ENCODE data around the gene KCNQ1. TPM values are rescaled to one million over a fixed set of nuclear protein-coding genes. Genes with fewer than 3 reads are reported as not detected.
A peak's percentile ranks its signal among the peaks of the same experiment; 100 is the strongest.

KCNQ1 gene
- total and polyA plus RNA-seq, 9 of the 15 experiments (the other 6 are each of a cell fraction or from before 2014, with no cell fraction given) = 0.44 TPM; not detected in 8

DNA sequence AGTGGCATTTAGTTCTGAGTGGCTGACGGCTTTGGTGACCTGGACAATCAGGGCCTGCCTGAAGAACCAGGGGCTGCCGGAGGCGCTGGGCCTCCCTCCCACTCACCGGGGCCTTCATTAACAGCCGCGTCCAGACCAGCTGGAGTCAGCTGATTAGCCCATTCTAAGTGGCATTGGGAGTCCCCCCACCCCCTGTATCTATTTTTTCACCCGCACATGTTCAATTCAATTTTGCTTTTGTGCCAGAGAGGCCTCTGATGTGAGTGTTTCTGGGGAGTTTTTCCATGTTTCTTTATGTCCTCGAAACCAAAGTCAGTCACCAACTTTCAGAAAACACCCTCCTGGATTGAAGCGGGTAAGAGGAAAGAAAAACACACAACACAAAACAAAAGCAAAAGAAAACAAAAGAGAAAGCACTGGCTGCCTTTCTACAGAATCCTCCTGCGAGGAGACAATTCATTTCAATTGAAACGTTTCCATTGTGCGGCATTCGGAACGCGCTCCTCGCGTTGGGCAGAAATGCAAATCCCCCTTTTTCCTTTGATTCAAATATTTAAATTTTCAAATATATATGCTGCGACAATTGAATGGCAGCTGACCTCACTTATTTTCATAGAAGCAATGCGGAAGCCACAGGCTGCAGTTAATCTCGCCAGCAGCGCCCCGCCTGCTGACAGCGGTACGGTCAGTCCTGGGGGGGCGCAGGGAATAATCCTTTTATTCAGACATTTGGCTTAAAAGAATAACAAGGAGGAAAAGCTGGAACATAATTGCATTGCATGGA, 423.1 kb downstream of the KCNQ1 start (continued):
- TF ChIP-seq PHF21A (IDR thresholded peaks at IDR 0.05; ENCODE audit: borderline replicate concordance, low read depth) (no peak), CHD2 (IDR thresholded peaks at IDR 0.05; ENCODE audit: low read depth, low read length) (no peak), MAFF (IDR thresholded peaks at IDR 0.05; ENCODE audit: low read length) (no peak), ZBTB7A (IDR thresholded peaks at IDR 0.05; ENCODE audit: borderline replicate concordance, control insufficient read depth, low read depth, low read length) (peak; percentile 79; the same call in 1 of the 2 replicates), ESRRA (IDR thresholded peaks at IDR 0.05; ENCODE audit: borderline replicate concordance, low read depth) (no peak), VEZF1 (CRISPR knock-in tag; IDR thresholded peaks at IDR 0.05) (peak; percentile 49; the same call in 1 of the 2 replicates), ZNF398 (CRISPR knock-in tag; IDR thresholded peaks at IDR 0.05) (no peak), ZNF408 (CRISPR knock-in tag; IDR thresholded peaks at IDR 0.05; ENCODE audit: low read depth) (no peak)
- TF ChIP-seq, protein P1, sequence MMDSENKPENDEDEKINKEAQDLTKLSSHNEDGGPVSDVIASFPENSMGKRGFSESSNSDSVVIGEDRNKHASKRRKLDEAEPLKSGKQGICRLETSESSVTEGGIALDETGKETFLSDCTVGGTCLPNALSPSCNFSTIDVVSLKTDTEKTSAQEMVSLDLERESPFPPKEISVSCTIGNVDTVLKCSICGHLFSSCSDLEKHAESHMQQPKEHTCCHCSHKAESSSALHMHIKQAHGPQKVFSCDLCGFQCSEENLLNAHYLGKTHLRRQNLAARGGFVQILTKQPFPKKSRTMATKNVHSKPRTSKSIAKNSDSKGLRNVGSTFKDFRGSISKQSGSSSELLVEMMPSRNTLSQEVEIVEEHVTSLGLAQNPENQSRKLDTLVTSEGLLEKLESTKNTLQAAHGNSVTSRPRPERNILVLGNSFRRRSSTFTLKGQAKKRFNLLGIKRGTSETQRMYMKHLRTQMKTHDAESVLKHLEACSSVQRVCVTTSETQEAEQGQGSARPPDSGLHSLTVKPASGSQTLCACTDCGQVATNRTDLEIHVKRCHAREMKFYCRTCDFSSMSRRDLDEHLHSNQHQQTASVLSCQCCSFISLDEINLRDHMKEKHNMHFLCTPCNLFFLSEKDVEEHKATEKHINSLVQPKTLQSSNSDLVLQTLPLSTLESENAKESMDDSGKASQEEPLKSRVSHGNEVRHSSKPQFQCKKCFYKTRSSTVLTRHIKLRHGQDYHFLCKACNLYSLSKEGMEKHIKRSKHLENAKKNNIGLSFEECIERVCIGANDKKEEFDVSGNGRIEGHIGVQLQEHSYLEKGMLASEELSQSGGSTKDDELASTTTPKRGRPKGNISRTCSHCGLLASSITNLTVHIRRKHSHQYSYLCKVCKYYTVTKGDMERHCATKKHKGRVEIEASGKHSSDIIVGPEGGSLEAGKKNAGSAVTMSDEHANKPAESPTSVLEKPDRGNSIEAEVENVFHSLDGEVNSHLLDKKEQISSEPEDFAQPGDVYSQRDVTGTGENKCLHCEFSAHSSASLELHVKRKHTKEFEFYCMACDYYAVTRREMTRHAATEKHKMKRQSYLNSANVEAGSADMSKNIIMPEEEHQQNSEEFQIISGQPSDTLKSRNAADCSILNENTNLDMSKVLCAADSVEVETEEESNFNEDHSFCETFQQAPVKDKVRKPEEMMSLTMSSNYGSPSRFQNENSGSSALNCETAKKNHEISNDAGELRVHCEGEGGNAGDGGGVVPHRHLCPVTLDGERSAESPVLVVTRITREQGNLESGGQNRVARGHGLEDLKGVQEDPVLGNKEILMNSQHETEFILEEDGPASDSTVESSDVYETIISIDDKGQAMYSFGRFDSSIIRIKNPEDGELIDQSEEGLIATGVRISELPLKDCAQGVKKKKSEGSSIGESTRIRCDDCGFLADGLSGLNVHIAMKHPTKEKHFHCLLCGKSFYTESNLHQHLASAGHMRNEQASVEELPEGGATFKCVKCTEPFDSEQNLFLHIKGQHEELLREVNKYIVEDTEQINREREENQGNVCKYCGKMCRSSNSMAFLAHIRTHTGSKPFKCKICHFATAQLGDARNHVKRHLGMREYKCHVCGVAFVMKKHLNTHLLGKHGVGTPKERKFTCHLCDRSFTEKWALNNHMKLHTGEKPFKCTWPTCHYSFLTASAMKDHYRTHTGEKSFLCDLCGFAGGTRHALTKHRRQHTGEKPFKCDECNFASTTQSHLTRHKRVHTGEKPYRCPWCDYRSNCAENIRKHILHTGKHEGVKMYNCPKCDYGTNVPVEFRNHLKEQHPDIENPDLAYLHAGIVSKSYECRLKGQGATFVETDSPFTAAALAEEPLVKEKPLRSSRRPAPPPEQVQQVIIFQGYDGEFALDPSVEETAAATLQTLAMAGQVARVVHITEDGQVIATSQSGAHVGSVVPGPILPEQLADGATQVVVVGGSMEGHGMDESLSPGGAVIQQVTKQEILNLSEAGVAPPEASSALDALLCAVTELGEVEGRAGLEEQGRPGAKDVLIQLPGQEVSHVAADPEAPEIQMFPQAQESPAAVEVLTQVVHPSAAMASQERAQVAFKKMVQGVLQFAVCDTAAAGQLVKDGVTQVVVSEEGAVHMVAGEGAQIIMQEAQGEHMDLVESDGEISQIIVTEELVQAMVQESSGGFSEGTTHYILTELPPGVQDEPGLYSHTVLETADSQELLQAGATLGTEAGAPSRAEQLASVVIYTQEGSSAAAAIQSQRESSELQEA (IDR thresholded peaks at IDR 0.05; ENCODE audit: low read depth) = no peak
- TF ChIP-seq, protein P2, sequence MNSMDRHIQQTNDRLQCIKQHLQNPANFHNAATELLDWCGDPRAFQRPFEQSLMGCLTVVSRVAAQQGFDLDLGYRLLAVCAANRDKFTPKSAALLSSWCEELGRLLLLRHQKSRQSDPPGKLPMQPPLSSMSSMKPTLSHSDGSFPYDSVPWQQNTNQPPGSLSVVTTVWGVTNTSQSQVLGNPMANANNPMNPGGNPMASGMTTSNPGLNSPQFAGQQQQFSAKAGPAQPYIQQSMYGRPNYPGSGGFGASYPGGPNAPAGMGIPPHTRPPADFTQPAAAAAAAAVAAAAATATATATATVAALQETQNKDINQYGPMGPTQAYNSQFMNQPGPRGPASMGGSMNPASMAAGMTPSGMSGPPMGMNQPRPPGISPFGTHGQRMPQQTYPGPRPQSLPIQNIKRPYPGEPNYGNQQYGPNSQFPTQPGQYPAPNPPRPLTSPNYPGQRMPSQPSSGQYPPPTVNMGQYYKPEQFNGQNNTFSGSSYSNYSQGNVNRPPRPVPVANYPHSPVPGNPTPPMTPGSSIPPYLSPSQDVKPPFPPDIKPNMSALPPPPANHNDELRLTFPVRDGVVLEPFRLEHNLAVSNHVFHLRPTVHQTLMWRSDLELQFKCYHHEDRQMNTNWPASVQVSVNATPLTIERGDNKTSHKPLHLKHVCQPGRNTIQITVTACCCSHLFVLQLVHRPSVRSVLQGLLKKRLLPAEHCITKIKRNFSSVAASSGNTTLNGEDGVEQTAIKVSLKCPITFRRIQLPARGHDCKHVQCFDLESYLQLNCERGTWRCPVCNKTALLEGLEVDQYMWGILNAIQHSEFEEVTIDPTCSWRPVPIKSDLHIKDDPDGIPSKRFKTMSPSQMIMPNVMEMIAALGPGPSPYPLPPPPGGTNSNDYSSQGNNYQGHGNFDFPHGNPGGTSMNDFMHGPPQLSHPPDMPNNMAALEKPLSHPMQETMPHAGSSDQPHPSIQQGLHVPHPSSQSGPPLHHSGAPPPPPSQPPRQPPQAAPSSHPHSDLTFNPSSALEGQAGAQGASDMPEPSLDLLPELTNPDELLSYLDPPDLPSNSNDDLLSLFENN (IDR thresholded peaks at IDR 0.05; ENCODE audit: low read depth in 2 of 2, low read length in 2 of 2) = 0 out of 4 replicates have a peak, but pooled peaks of 1 of the 2 experiments have one; percentile 65
